OCI-LY7 (cell line): ENCODE data around the gene DIAPH2.

Source experiments
- EZH2phosphoT487 ChIP-seq: fragments of 200-600 bp; sonication (generic); IDR thresholded peaks from 2 replicates; pipeline ENCODE4 v1.6.1; 2018; ENCODE audit warnings: low read depth, borderline replicate concordance, mild to moderate bottlenecking, mixed run types, antibody characterized with exemption, low read length, moderate library complexity, mixed read lengths
- TF ChIP-seq, protein P1 (sequence below): fragments of 200-600 bp; sonication (generic); conservative IDR thresholded peaks from 2 replicates; pipeline ENCODE4 v1.5.1; 2014; ENCODE audit warnings: mild to moderate bottlenecking, antibody characterized with exemption, low read length, moderate library complexity, mixed read lengths

DNA sequence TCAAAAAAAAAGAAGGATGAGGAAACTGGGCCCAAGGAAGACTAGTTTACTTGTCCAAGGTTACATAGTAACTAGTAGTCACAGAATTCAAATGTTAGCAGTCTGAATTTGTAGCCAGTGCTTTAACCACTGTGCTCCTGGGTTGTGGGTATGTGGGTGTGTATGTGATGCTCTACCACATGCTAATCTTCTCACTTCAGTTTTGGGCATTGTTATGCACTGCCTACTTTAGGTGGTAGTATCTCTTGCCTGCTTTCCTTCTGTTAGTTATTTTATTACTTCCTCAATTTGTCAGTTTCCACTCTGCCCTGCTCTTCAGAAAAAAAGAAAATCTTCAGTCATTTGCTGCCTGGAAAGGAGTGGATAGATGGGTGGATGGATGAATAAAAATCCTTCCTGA lies 418.3 kb downstream of the DIAPH2 start:
- TF ChIP-seq, protein P1, sequence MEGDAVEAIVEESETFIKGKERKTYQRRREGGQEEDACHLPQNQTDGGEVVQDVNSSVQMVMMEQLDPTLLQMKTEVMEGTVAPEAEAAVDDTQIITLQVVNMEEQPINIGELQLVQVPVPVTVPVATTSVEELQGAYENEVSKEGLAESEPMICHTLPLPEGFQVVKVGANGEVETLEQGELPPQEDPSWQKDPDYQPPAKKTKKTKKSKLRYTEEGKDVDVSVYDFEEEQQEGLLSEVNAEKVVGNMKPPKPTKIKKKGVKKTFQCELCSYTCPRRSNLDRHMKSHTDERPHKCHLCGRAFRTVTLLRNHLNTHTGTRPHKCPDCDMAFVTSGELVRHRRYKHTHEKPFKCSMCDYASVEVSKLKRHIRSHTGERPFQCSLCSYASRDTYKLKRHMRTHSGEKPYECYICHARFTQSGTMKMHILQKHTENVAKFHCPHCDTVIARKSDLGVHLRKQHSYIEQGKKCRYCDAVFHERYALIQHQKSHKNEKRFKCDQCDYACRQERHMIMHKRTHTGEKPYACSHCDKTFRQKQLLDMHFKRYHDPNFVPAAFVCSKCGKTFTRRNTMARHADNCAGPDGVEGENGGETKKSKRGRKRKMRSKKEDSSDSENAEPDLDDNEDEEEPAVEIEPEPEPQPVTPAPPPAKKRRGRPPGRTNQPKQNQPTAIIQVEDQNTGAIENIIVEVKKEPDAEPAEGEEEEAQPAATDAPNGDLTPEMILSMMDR = no peak
- no peak for TF ChIP-seq EZH2phosphoT487
